ENCODE results near the gene SSC4D.
A peak's percentile ranks its signal among the peaks of the same experiment; 100 is the strongest.
"Not testable (repeated sequence)": the region's sequence is repeated elsewhere in the genome, so short reads cannot be mapped to it uniquely, and the experiment has no call there.

SSC4D gene

GRCh38 chr7:76421097-76421496 is 11.6 kb upstream of the SSC4D start:
- peak; percentile 94 for DNase-seq (ENCODE audit: low read depth)

DNA sequence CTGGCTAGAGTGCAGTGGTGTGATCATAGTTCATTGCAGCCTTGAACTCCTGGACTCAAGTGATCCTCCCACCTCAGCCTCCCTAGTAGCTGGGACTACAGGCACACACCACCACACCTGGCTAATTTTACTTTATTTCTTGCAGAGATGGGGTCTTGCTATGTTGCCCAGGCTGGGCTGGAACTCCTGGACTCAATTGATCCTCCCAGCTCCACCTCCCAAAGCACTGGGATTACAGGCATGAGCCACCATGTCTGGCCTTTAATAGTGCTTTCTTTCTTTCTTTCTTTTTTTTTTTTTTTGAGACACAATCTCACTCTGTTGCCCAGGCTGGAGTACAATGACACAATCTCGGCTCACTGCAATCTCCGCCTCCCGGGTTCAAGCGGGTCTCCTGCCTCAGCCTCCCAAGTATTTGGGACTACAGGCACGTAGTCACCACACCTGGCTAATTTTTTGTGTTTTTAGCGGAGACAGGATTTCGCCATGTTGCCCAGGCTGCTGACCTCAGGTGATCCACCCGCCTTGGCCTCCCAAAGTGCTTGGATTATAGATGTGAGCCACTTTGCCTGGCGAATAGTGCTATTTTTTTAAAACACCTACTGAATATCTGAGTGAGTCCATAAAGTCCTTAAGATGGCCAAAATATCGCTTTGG is 8.3 kb upstream of the SSC4D start:
- not testable (repeated sequence) for DNase-seq (ENCODE audit: low read depth)

GRCh38 chr7:76412249-76412648 is 2.8 kb upstream of the SSC4D start:
- no peak for DNase-seq (ENCODE audit: low read depth)

DNA sequence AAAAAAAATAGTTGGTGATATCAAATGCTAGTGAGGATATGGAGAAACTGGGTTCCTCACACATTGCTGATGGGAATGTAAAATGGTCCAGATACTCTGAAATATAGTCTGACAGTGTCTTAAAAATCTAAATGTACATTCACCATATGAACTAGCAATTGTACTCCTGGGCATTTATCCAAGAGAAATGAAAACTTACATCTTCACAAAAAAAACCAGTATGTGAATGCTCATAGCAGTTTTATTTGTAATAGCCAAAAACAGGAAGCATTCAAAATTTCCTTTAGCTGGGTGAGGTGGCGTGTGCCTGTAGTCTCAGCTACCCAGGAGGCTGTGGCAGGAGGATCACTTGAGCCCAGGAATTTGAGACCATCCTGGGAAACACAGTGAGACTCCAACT is 2.1 kb upstream of the SSC4D start:
- DNase-seq (ENCODE audit: low read depth) = no peak

- DNase-seq (ENCODE audit: low read depth) = no peak
Observed at GRCh38 chr7:76408121-76408560, 1.4 kb downstream of the SSC4D start.

GRCh38 chr7:76407718-76408117 is 1.8 kb downstream of the SSC4D start:
- no peak for DNase-seq (ENCODE audit: low read depth)

DNA sequence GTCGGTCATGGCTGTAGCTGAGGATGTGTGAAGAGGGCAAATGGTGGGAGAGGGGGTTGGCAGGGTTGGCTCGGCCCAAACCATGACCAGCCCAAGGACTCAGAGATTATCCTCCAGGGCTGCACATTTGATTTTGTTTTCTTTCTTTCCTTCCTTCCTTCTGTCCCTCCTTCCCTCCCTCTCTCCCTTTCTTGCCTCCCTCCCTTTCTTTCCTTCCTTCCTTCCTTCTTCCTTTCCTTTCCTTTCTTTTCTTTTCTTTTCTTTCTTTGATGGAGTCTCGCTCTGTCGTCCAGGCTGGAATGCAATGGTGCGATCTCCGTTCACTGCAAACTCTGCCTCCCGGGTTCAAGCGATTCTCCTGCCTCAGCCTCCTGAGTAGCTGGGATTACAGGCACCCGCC is 3.8 kb downstream of the SSC4D start:
- DNase-seq (ENCODE audit: low read depth) = no peak

DNA sequence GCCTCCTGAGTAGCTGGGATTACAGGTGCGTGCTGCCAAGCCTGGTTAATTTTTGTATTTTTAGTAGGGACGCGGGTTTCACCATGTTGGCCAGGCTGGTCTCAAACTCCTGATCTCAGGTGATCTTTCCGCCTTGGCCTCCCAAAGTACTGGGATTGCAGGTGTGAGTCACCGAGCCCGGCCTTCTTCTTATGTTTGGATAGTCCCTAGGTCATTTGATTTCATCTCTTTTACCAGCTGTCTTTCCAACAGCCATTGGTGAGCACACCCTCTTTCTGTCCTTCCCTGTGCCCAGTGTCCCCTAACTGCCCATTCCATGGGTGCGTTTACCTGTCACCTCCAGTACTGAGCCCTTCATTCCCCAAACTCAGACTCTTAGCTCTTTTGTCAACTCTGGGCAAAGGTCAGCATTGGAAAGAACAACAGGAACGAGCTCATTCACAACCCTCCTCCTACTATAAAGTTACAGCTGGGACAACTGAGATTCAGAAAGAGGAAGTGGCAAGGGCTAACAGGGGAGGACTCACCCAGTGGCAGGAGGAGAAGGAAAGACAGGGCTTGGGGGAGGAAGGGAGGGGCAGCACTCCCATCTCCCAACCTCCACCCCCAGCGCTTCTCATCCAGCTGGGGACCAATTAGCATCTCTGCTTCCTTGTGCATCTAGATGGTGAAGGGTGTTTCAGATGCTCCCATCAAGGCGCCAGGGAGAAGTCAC is 5.6 kb downstream of the SSC4D start:
- no peak for DNase-seq (ENCODE audit: low read depth)

DNA sequence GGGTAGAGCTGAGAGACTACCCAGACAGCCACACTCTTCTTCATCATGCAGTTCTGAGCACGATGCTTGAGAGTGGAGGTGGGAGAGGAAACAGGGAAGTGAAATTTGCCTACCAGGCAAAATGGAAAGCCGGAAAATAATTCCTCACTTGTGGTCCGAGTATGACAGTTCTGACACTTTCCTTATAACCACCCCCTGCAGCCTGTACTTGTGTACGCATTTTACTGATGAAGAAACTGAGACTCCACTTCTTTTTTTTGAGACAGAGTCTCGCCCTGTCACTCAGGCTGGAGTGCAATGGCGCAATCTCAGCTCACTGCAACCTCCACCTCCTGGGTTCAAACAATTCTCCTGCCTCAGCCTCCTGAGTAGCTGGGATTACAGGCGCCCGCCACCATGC is 6.4 kb downstream of the SSC4D start:
- not testable (repeated sequence) for DNase-seq (ENCODE audit: low read depth)

DNA sequence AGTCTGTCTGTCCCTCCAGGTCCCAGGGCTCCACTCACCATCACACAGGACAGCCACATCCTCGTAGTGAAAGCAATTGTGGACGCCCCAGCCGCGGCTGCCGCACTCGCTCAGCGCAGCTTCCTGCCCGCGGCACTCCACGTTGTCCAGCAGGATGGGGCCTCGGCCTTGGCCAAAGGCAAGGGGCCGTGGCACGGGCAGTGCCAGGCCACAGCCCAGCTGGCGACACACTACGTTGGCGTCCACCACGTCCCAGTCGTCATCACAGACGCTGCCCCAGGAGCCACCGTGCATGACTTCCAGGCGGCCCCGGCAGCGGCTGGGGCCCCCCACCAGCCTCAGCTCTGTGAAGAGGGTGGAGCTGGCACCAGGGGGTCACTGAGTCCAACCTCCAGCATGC is 9.2 kb downstream of the SSC4D start:
- DNase-seq (ENCODE audit: low read depth) = no peak

- peak; percentile 41 for DNase-seq (ENCODE audit: low read depth)
Observed at GRCh38 chr7:76397409-76398183, 11.9 kb downstream of the SSC4D start.

GRCh38 chr7:76396864-76397263 is 12.6 kb downstream of the SSC4D start:
- no peak for DNase-seq (ENCODE audit: low read depth)

DNA sequence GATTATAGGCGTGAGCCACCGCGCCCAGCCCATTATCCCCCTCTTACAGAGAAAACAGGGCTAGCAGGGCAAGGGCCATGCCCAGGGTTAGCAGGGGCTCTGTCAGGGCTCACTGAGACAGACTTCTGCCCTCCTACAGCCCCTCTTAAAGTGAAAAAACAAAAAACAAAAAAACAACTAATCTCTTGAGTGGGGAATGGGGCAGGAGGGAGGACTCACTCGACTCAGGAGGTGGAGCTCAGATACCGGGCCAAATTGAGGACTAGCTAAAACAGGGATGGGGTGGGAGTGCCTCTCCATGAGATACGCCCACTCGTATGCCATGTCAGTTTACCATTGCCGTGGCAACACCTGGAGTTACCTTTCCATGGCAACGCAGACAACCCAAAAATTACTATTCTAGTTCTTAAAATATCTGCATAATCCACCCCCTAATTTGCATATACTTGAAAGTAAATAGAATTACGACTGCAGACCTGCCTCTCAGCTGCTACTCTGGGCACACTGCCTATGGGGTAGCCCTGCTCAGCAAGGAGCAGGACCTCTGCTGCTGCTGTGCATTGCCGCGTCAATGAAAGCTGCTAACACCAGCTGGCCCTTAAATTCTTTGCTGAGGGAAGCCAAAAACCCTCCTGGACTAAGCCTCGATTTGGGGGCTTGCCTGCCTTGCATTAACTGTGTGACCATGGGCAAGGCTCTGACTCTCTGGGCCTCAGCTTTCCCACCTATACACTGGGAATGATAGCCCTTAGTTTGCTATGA is 13.4 kb downstream of the SSC4D start:
- no peak for DNase-seq (ENCODE audit: low read depth)

DNA sequence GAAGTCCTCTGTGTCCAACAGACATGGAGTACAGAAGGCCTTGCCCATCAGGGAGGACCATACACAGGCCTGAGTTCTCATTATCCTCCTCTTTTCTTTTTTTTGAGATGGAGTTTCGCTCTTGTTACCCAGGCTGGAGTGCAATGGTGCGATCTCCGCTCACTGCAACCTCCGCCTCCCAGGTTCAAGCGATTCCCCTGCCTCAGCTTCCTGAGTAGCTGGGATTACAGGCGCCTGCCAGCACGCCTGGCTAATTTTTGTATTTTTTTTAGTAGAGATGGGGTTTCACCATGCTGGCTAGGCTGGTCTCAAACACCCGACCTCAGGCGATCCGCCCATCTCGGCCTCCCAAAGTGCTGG is 13.9 kb downstream of the SSC4D start:
- not testable (repeated sequence) for DNase-seq (ENCODE audit: low read depth)

GRCh38 chr7:76394957-76395356 is 14.5 kb downstream of the SSC4D start:
- DNase-seq (ENCODE audit: low read depth) = no peak

GRCh38 chr7:76393116-76394031 is 16.1 kb downstream of the SSC4D start:
- peak; percentile 78 for DNase-seq (ENCODE audit: low read depth)

GRCh38 chr7:76392531-76393115 is 16.9 kb downstream of the SSC4D start:
- no peak for DNase-seq (ENCODE audit: low read depth)

DNA sequence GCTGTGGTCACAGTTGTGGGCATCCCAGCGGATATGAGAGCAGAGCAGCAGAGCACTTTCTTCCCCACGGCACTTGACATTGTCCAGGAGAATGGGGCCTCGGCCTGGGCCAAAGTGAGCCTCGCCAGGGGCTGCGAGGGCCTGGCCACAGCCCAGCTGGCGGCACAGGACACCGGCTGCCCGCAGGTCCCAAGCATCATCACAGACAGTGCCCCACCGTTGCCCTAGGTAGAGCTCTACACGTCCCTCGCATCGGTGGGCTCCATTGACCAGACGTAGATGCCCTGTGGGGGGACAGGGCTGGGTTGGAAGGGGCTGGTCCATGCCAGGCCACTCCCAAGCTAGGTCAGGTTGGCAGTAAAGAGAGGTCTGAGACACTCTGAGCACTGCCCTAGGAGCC is 19.4 kb downstream of the SSC4D start:
- DNase-seq (ENCODE audit: low read depth) = no peak

DNA sequence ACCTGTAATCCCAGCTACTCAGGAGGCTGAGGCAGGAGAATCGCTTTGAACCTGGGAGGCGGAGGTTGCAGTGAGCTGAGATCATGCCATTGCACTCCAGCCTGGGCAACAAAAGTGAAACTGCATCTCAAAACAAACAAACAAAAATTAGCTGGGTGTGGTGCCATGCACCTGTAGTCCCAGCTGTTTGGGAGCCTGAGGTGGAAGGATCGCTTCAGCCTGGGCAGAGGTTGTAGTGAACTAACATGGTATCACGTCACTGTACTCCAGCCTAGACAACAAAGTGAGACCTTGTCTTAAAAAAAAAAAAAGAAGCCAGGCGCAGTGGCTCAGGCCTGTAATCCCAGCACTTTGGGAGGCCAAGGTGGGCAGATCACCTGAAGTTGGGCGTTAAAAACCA is 21.7 kb downstream of the SSC4D start:
- DNase-seq (ENCODE audit: low read depth) = not testable (repeated sequence)

DNA sequence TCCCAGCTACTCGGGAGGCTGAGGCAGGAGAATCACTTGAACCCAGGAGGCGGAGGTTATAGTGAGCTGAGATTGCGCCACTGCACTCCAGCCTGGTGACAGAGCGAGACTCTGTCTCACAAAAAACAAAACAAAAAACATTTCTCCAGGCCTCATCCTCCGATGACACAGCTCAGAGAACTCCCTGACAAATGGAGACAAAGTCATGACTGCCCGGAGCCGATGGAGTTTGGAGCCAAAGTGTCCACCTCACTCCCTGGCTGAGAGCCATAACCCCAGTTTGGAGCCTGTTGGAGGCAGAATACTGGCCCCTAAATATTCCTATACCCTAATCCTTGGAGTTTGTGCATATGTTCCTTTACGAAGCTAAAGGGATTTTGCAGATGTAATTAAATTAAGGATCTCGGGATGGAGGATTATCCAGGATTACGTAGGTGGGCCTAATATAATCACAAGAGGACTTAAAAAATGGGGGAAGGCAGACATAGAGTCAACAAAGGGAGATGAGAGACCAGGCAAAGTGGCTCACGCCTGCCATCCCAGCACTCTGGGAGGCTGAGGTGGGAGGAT is 22.7 kb downstream of the SSC4D start:
- no peak for DNase-seq (ENCODE audit: low read depth)

Measured in amniotic epithelial cell (primary cell).